ENCODE data around the gene TIMP1. TPM values are rescaled to one million over a fixed set of nuclear protein-coding genes. Genes with fewer than 3 reads are reported as not detected.
A peak's percentile ranks its signal among the peaks of the same experiment; 100 is the strongest.

The TIMP1 gene
- total RNA-seq, 2 experiments from 2014 or later = 58.7 to 68.5 TPM

GRCh38 chrX:47613082-47613481 is 30.8 kb downstream of the TIMP1 start:
- no peak for ATAC-seq
- Mint-ChIP-seq H3K27ac (no peak overlapping the region), H3K4me3 (no peak overlapping the region), H3K9me3 (ENCODE audit: insufficient read depth) (no peaks in the 10 kb centered on the region), H3K4me1 (ENCODE audit: low read depth) (no peaks in the 10 kb centered on the region), H3K36me3 (ENCODE audit: low read depth) (no peaks in the 10 kb centered on the region), H3K27me3 (ENCODE audit: low read depth) (peaks cover 16% of the 10 kb centered on the region)
- ChIA-PET POLR2A (no interaction called here), CTCF (no interaction called here)
- DNase-seq = no peak

DNA sequence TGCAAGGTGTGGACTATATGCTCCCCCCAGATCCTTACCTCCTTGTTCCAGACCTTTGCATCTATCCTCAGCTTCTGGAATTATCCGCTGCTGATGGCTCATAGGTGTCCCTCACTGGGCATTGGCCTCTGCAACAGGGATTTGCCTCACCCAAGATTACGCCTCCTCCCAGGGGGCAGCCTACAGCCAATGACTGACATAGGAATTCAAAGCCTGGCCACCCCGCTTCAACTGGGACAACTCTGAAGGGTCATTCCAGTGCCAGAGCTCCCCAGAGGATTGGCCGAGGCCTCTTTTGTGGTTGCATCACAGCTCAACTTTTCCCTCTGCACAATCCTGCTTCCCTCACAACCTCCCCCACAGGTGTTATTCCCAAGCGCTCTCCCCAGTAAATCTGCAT is 32.4 kb downstream of the TIMP1 start:
- no peak overlapping the region for H3K4me3 Mint-ChIP-seq
- H3K4me1 Mint-ChIP-seq (ENCODE audit: low read depth) = peaks cover 4% of the 10 kb centered on the region
- no peak for ATAC-seq
- no peak overlapping the region for H3K27ac Mint-ChIP-seq
- H3K27me3 Mint-ChIP-seq (ENCODE audit: low read depth) = peaks cover 24% of the 10 kb centered on the region
- no peaks in the 10 kb centered on the region for H3K9me3 Mint-ChIP-seq (ENCODE audit: insufficient read depth)
- DNase-seq = no peak
- ChIA-PET CTCF (no interaction called here), POLR2A (no interaction called here)
- no peaks in the 10 kb centered on the region for H3K36me3 Mint-ChIP-seq (ENCODE audit: low read depth)

- Mint-ChIP-seq H3K9me3 (ENCODE audit: insufficient read depth) (no peaks in the 10 kb centered on the region), H3K4me3 (peak overlapping the region; percentile 23), H3K36me3 (ENCODE audit: low read depth) (no peaks in the 10 kb centered on the region), H3K27me3 (ENCODE audit: low read depth) (peaks cover 41% of the 10 kb centered on the region), H3K4me1 (ENCODE audit: low read depth) (peaks cover 16% of the 10 kb centered on the region), H3K27ac (no peak overlapping the region)
- POLR2A ChIA-PET = no interaction called here
- DNase-seq = no peak
- no peak for ATAC-seq
- CTCF ChIA-PET = no interaction called here
Measured at GRCh38 chrX:47618923-47619485, 36.8 kb downstream of the TIMP1 start.

- ChIA-PET CTCF (no interaction called here), POLR2A (no interaction called here)
- Mint-ChIP-seq H3K9me3 (ENCODE audit: insufficient read depth) (no peaks in the 10 kb centered on the region), H3K4me1 (ENCODE audit: low read depth) (peaks cover 17% of the 10 kb centered on the region), H3K36me3 (ENCODE audit: low read depth) (no peaks in the 10 kb centered on the region), H3K27ac (no peak within 1 kb of the TSS), H3K27me3 (ENCODE audit: low read depth) (peaks cover 39% of the 10 kb centered on the region), H3K4me3 (peak within 1 kb of the TSS; percentile 43)
- DNase-seq (peak; percentile 83), ATAC-seq (peak; percentile 84)
Measured at GRCh38 chrX:47619486-47620302, 37.5 kb downstream of the TIMP1 start, which contains the start of gene SYN1. TSS of gene SYN1 (minus strand) at chrX:47619857. CDS start at chrX:47619728, 129 bp downstream.

DNA sequence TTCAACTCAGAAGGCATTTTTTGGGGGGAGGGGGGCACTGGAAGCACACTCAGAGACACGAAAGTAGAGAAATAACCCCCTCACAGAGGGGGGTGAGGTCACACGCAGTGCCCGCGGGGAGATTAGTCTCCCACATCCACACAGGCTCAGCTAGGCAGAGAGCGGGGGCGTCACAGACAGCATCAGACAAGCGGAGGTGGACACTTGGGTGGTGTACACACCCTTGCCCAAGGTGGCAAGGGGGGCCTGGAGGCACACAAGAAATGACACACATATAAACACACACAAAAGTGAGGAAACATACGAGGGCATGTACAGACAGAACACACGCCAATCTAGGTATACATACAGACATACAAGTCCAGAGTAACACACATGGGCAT is 38.1 kb downstream of the TIMP1 start:
- Mint-ChIP-seq H3K4me1 (ENCODE audit: low read depth) (peaks cover 17% of the 10 kb centered on the region), H3K4me3 (peak overlapping the region; percentile 43), H3K27ac (no peak overlapping the region), H3K27me3 (ENCODE audit: low read depth) (peaks cover 39% of the 10 kb centered on the region), H3K36me3 (ENCODE audit: low read depth) (no peaks in the 10 kb centered on the region), H3K9me3 (ENCODE audit: insufficient read depth) (no peaks in the 10 kb centered on the region)
- POLR2A ChIA-PET = no interaction called here
- CTCF ChIA-PET = no interaction called here
- DNase-seq (no peak), ATAC-seq (no peak)

DNA sequence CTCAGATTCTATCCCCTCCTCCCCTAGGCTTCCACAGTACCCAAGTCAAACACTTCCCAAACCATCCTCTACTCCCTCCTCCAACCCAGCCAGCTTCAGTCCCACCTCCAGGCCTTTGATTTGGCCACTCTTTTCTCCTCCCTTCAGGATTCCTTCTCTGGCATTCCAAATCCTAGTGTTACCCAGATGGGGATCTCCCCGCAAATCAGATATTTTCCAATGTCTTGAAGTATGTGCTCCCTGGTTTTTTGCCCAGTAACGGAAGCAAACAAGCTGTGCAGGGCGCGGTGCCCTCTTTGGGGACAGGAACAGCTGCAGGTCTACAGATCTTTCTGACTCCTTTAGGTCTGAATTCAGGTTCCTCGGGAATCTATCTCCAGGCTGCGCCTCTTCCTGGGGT is 39.6 kb downstream of the TIMP1 start:
- ChIA-PET CTCF (no interaction called here), POLR2A (interaction anchor here (0.7 kb wide), 1 partner anchor 58 kb away, joined by 3 read pairs; no protein-coding TSS in a partner anchor)
- Mint-ChIP-seq H3K27ac (no peak overlapping the region), H3K27me3 (ENCODE audit: low read depth) (peaks cover 33% of the 10 kb centered on the region), H3K4me1 (ENCODE audit: low read depth) (peaks cover 17% of the 10 kb centered on the region), H3K4me3 (no peak overlapping the region), H3K36me3 (ENCODE audit: low read depth) (no peaks in the 10 kb centered on the region), H3K9me3 (ENCODE audit: insufficient read depth) (no peaks in the 10 kb centered on the region)
- DNase-seq = no peak
- ATAC-seq = no peak

DNA sequence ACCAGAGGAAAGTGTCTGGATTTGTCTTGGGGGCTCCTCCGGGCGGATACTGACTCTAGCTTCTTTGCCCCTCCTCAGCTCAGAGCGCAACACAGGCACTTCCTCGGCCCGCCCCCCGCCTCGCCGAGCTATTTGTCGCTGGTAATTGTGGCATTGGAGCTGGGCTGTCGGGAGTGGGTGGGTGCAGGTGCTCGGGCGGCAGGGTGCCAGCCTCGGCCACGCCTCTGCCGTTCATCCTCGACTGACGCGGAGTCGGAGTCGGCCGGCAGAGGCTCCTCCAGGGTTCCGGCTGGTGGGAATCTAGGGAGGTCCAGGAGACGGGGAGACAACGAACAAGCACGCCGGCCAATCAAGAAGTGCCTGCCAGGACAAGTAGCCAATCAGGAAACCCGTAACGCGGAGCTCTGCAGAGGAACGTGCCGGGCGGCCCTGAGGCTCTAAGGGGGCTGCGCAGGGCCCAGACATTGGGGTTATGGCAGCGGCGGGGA is 41.3 kb downstream of the TIMP1 start:
- POLR2A ChIA-PET = interaction anchor here (1.0 kb wide), 1 partner anchor 57 kb away, joined by 4 read pairs; no protein-coding TSS in a partner anchor
- no peaks in the 10 kb centered on the region for H3K36me3 Mint-ChIP-seq (ENCODE audit: low read depth)
- DNase-seq (peak; percentile 39), ATAC-seq (peak; percentile 58)
- no peak overlapping the region for H3K27ac Mint-ChIP-seq
- H3K27me3 Mint-ChIP-seq (ENCODE audit: low read depth) = peaks cover 20% of the 10 kb centered on the region
- peak overlapping the region; percentile 78 for H3K4me3 Mint-ChIP-seq
- H3K4me1 Mint-ChIP-seq (ENCODE audit: low read depth) = peaks cover 17% of the 10 kb centered on the region
- no peaks in the 10 kb centered on the region for H3K9me3 Mint-ChIP-seq (ENCODE audit: insufficient read depth)
- CTCF ChIA-PET = no interaction called here

- DNase-seq (no peak), ATAC-seq (no peak)
- ChIA-PET POLR2A (no interaction called here), CTCF (no interaction called here)
- H3K27me3 Mint-ChIP-seq (ENCODE audit: low read depth) = peaks cover 16% of the 10 kb centered on the region
- H3K9me3 Mint-ChIP-seq (ENCODE audit: insufficient read depth) = no peaks in the 10 kb centered on the region
- H3K4me3 Mint-ChIP-seq = no peak overlapping the region
- peaks cover 22% of the 10 kb centered on the region for H3K4me1 Mint-ChIP-seq (ENCODE audit: low read depth)
- no peak overlapping the region for H3K27ac Mint-ChIP-seq
- H3K36me3 Mint-ChIP-seq (ENCODE audit: low read depth) = no peaks in the 10 kb centered on the region
Measured at GRCh38 chrX:47625365-47625764, 43.1 kb downstream of the TIMP1 start.

DNA sequence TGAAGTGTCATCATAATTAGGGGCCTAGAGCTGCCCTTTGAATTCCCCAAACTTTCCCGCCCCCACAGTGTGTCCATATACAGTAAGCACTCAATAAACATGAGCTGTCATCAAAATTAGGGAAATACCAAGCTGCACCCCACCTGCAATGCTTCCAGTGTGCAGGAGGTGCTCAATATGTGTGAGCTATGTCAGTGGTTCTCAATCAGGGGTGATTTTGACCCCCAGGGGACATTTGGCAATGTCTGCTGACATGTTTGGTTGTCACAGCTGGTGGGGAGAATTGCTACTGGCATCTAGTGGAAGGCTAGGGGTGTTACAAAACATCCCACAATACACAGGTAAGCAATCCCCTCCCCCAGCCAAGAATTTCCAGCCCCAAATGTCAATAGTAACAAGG is 46.7 kb downstream of the TIMP1 start:
- ChIA-PET POLR2A (no interaction called here), CTCF (interaction anchor here (1.0 to 2.1 kb wide), 4 partner anchors 16 to 131 kb away, joined by 3 to 6 read pairs (median 4); partner anchors contain the start of gene TIMP1)
- Mint-ChIP-seq H3K27me3 (ENCODE audit: low read depth) (no peaks in the 10 kb centered on the region), H3K4me3 (peak overlapping the region; percentile 70), H3K36me3 (ENCODE audit: low read depth) (no peaks in the 10 kb centered on the region), H3K27ac (peak overlapping the region; percentile 73), H3K9me3 (ENCODE audit: insufficient read depth) (no peaks in the 10 kb centered on the region), H3K4me1 (ENCODE audit: low read depth) (peaks cover 15% of the 10 kb centered on the region)
- ATAC-seq (no peak), DNase-seq (peak; percentile 31)

- peak within 1 kb of the TSS; percentile 70 for H3K4me3 Mint-ChIP-seq
- H3K27me3 Mint-ChIP-seq (ENCODE audit: low read depth) = no peaks in the 10 kb centered on the region
- POLR2A ChIA-PET = interaction anchor here (1.0 kb wide), 2 partner anchors 20 to 73 kb away, joined by 3 read pairs; no protein-coding TSS in a partner anchor
- H3K27ac Mint-ChIP-seq = peak within 1 kb of the TSS; percentile 82
- ATAC-seq (peak; percentile 69), DNase-seq (no peak)
- H3K4me1 Mint-ChIP-seq (ENCODE audit: low read depth) = peaks cover 14% of the 10 kb centered on the region
- H3K9me3 Mint-ChIP-seq (ENCODE audit: insufficient read depth) = no peaks in the 10 kb centered on the region
- H3K36me3 Mint-ChIP-seq (ENCODE audit: low read depth) = no peaks in the 10 kb centered on the region
- CTCF ChIA-PET = interaction anchor here (1.0 to 2.1 kb wide), 6 partner anchors 10 to 132 kb away, joined by 3 to 6 read pairs (median 4); partner anchors contain the start of genes ELK1 and TIMP1
Measured at GRCh38 chrX:47629419-47630200, 47.4 kb downstream of the TIMP1 start, which contains the start of gene CFP. TSS of gene CFP (minus strand) at chrX:47629930. CDS start at chrX:47629844, 86 bp downstream.

DNA sequence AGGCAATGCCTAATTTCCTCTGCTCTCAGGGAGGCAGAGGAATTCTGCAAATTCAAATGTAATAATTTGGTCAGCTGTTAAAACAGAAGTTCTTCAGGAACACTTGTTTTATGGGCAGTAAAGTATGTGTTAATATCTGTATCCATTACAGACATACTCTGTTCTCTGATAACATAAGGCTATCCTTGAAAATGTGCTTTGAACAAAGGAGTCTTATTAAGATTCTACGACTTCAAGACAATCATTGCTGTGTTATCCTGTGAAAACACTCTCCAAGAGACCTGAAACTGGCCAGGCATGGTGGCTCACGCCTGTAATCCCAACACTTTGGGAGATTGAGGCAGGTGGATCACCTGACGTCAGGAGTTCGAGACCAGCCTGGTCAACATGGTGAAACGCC is 49.4 kb downstream of the TIMP1 start:
- ChIA-PET CTCF (interaction anchor here (1.2 to 1.6 kb wide), 2 partner anchors 8 to 12 kb away, joined by 4 to 5 read pairs; no protein-coding TSS in a partner anchor), POLR2A (no interaction called here)
- H3K27ac Mint-ChIP-seq = no peak overlapping the region
- no peaks in the 10 kb centered on the region for H3K27me3 Mint-ChIP-seq (ENCODE audit: low read depth)
- peaks cover 22% of the 10 kb centered on the region for H3K4me1 Mint-ChIP-seq (ENCODE audit: low read depth)
- H3K4me3 Mint-ChIP-seq = no peak overlapping the region
- peaks cover 7% of the 10 kb centered on the region for H3K36me3 Mint-ChIP-seq (ENCODE audit: low read depth)
- no peaks in the 10 kb centered on the region for H3K9me3 Mint-ChIP-seq (ENCODE audit: insufficient read depth)
- no peak for ATAC-seq
- no peak for DNase-seq

Measured in activated CD8-positive, alpha-beta T cell treated with anti-CD3 and anti-CD28 coated beads, Interleukin-2, amount 10 ng/mL, durations not matched to agents 7 days and 5 days (primary cell).